ENCODE results near the gene RASAL2. TPM values are rescaled to one million over a fixed set of nuclear protein-coding genes. Genes with fewer than 3 reads are reported as not detected.
A peak's percentile ranks its signal among the peaks of the same experiment; 100 is the strongest.

RASAL2 gene
- total and polyA plus RNA-seq, 2 of the 13 experiments (the other 11 are each of a cell fraction or from before 2014, with no cell fraction given): 5.4 to 5.9 TPM

DNA sequence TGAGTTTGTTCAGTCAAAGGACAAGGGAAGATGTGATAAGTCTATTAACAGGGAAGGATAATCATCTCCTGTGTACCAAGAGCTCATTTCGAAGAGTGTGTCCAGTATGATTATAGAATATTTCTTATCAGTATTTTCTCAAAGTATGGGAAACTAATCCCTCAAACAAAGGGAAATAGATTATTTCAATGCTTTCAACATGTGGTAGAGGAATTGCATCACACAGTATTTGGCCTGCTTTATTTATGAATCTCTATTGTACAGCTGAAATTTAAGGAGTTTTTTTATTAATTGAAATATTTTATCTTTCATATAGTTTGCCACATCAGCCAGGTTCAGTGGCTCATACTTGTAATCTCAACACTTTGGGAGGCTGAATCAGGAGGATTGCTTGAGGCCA is 251.9 kb downstream of the RASAL2 start:
- no peak for TF ChIP-seq ZNF891 (CRISPR knock-in tag; IDR thresholded peaks at IDR 0.05)
- TF ChIP-seq CEBPG (CRISPR knock-in tag; IDR thresholded peaks at IDR 0.05): peak; percentile 41
- TF ChIP-seq, protein P1, sequence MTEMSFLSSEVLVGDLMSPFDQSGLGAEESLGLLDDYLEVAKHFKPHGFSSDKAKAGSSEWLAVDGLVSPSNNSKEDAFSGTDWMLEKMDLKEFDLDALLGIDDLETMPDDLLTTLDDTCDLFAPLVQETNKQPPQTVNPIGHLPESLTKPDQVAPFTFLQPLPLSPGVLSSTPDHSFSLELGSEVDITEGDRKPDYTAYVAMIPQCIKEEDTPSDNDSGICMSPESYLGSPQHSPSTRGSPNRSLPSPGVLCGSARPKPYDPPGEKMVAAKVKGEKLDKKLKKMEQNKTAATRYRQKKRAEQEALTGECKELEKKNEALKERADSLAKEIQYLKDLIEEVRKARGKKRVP (CRISPR knock-in tag; IDR thresholded peaks at IDR 0.05): 0 out of 4 replicates have a peak, but pooled peaks of 1 of the 2 experiments have one; percentile 22
- TF ChIP-seq CEBPB (IDR thresholded peaks at IDR 0.05; ENCODE audit: borderline replicate concordance, low read depth, low read length): peak; percentile 62; the same call in 1 of the 2 replicates
- no peak overlapping the region for H3K9ac ChIP-seq (ENCODE audit: insufficient read depth, low read depth, low read length)
- no peaks in the 10 kb centered on the region for H4K20me1 ChIP-seq (ENCODE audit: insufficient read depth, low read length)
- H2AFZ ChIP-seq (ENCODE audit: low read length): no peak overlapping the region
- ChIA-PET POLR2A (no interaction called here), CTCF (ENCODE audit: low intra/inter-chr PET ratio, low total read pairs) (no interaction called here)
- no peak for FAIRE-seq
- no peaks in the 10 kb centered on the region for H3K9me3 ChIP-seq (ENCODE audit: low read length)
- no peaks in the 10 kb centered on the region for H3K36me3 ChIP-seq (replicated peaks in 1 of 2; ENCODE audit: control insufficient read depth in 1 of 2, insufficient read depth in 2 of 2, low read length in 2 of 2)
- H3K79me2 ChIP-seq (ENCODE audit: insufficient read depth, low read length): no peaks in the 10 kb centered on the region
- DNase-seq (ENCODE audit: low spot score): no peak
- BruUV-seq (replicated peaks): no TSS peak
- no peak overlapping the region for H3K4me3 ChIP-seq (replicated peaks in 1 of 3; ENCODE audit: insufficient read depth in 1 of 3, low read depth in 2 of 3, low read length in 3 of 3)
- intact Hi-C loops (cut with micrococcal nuclease; ENCODE audit: unreplicated experiment): no loop called here
- peaks cover 29% of the 10 kb centered on the region for H3K4me1 ChIP-seq (ENCODE audit: insufficient read depth, low read length)
- ATAC-seq: no peak
- in situ Hi-C loops (cut with HindIII; ENCODE audit: extremely low pct_ligation_motif_present, low pct_unique_long_range_greater_than_20kb): no loop called here
- WGBS (ENCODE audit: low lambda C conversion rate): 74% methylated on average over 1 of the region's 1 CpG
- H3K27me3 ChIP-seq (ENCODE audit: control insufficient read depth in 1 of 2, insufficient read depth in 2 of 2, low read length in 2 of 2): no peaks in the 10 kb centered on the region
- no peak overlapping the region for H3K27ac ChIP-seq (ENCODE audit: extremely low read length, insufficient read depth, low read length)
- H3K4me2 ChIP-seq (ENCODE audit: low read depth, low read length): no peak overlapping the region

DNA sequence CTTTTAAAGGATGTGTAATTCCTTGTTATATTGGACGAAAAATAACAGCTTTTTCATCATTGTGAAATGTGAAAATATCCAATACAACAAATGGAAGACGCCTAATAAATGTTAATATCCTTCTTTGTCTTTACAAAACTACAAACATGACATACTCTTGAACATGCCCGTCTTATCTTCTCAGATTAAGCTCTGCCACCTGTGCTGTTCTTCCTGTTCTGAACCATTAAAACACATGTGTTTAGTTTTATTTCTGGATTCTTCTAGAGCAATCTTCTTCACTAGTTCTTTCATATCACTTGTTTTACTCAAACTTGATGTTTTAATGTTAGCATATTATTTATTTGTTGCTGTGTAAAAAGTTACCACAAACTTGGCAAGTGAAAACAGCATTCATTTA is 255.9 kb downstream of the RASAL2 start:
- Histone ChIP-seq H3K27me3 (ENCODE audit: control insufficient read depth in 1 of 2, insufficient read depth in 2 of 2, low read length in 2 of 2) (no peaks in the 10 kb centered on the region), H3K4me1 (ENCODE audit: insufficient read depth, low read length) (peaks cover 38% of the 10 kb centered on the region), H4K20me1 (ENCODE audit: insufficient read depth, low read length) (no peaks in the 10 kb centered on the region), H3K4me2 (ENCODE audit: low read depth, low read length) (no peak overlapping the region), H3K9ac (ENCODE audit: insufficient read depth, low read depth, low read length) (no peak overlapping the region), H3K9me3 (ENCODE audit: low read length) (no peaks in the 10 kb centered on the region), H3K4me3 (replicated peaks in 1 of 3; ENCODE audit: insufficient read depth in 1 of 3, low read depth in 2 of 3, low read length in 3 of 3) (no peak overlapping the region), H3K36me3 (replicated peaks in 1 of 2; ENCODE audit: control insufficient read depth in 1 of 2, insufficient read depth in 2 of 2, low read length in 2 of 2) (no peaks in the 10 kb centered on the region), H2AFZ (ENCODE audit: low read length) (no peak overlapping the region), H3K27ac (ENCODE audit: extremely low read length, insufficient read depth, low read length) (no peak overlapping the region), H3K79me2 (ENCODE audit: insufficient read depth, low read length) (no peaks in the 10 kb centered on the region)
- no peak for DNase-seq (ENCODE audit: low spot score)
- WGBS (ENCODE audit: low lambda C conversion rate): 87% methylated on average over 3 of the region's 3 CpGs
- ChIA-PET POLR2A (no interaction called here), CTCF (ENCODE audit: low intra/inter-chr PET ratio, low total read pairs) (no interaction called here)
- in situ Hi-C loops (cut with HindIII; ENCODE audit: extremely low pct_ligation_motif_present, low pct_unique_long_range_greater_than_20kb): no loop called here
- no peak for ATAC-seq
- intact Hi-C loops (cut with micrococcal nuclease; ENCODE audit: unreplicated experiment): loop anchor here (2.0 kb wide), 1 partner anchor 15 kb away; no protein-coding TSS in a partner anchor
- no TSS peak for BruUV-seq (replicated peaks)
- FAIRE-seq: no peak
- TF ChIP-seq NRL (CRISPR knock-in tag; IDR thresholded peaks at IDR 0.05; ENCODE audit: borderline replicate concordance): no peak
- TF ChIP-seq NR2F2 (IDR thresholded peaks at IDR 0.05; ENCODE audit: borderline replicate concordance, low read depth): no peak
- TF ChIP-seq RNF2 (conservative IDR thresholded peaks at IDR 0.05; ENCODE audit: low read depth): no peak
- no peak for TF ChIP-seq KAT8 (CRISPR knock-in tag; IDR thresholded peaks at IDR 0.05)
- no peak for TF ChIP-seq HOXA7 (CRISPR knock-in tag; IDR thresholded peaks at IDR 0.05)
- no peak for TF ChIP-seq ZNF616 (CRISPR knock-in tag; IDR thresholded peaks at IDR 0.05; ENCODE audit: low read depth)
- TF ChIP-seq, protein P2, sequence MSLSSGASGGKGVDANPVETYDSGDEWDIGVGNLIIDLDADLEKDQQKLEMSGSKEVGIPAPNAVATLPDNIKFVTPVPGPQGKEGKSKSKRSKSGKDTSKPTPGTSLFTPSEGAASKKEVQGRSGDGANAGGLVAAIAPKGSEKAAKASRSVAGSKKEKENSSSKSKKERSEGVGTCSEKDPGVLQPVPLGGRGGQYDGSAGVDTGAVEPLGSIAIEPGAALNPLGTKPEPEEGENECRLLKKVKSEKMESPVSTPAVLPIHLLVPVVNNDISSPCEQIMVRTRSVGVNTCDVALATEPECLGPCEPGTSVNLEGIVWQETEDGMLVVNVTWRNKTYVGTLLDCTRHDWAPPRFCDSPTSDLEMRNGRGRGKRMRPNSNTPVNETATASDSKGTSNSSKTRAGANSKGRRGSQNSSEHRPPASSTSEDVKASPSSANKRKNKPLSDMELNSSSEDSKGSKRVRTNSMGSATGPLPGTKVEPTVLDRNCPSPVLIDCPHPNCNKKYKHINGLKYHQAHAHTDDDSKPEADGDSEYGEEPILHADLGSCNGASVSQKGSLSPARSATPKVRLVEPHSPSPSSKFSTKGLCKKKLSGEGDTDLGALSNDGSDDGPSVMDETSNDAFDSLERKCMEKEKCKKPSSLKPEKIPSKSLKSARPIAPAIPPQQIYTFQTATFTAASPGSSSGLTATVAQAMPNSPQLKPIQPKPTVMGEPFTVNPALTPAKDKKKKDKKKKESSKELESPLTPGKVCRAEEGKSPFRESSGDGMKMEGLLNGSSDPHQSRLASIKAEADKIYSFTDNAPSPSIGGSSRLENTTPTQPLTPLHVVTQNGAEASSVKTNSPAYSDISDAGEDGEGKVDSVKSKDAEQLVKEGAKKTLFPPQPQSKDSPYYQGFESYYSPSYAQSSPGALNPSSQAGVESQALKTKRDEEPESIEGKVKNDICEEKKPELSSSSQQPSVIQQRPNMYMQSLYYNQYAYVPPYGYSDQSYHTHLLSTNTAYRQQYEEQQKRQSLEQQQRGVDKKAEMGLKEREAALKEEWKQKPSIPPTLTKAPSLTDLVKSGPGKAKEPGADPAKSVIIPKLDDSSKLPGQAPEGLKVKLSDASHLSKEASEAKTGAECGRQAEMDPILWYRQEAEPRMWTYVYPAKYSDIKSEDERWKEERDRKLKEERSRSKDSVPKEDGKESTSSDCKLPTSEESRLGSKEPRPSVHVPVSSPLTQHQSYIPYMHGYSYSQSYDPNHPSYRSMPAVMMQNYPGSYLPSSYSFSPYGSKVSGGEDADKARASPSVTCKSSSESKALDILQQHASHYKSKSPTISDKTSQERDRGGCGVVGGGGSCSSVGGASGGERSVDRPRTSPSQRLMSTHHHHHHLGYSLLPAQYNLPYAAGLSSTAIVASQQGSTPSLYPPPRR (CRISPR knock-in tag; IDR thresholded peaks at IDR 0.05; ENCODE audit: borderline replicate concordance): no peak
- TF ChIP-seq PHF5A (CRISPR knock-in tag; IDR thresholded peaks at IDR 0.05; ENCODE audit: low read depth, unreplicated experiment): no peak
- no peak for TF ChIP-seq SYNCRIP (IDR thresholded peaks at IDR 0.05; ENCODE audit: insufficient read depth, low read depth, low read length)

Measured in HepG2 (cell line).